ENCODE data around the gene CTLA4. TPM values are rescaled to one million over a fixed set of nuclear protein-coding genes. Genes with fewer than 3 reads are reported as not detected.

Gene CTLA4
- total and polyA plus RNA-seq, 12 donors: 0.13 to 1.6 (median 0.61) TPM; not detected in 4

- Histone ChIP-seq H3K9me3 (no peaks in the 10 kb centered on the region), H3K4me3 (no peak overlapping the region), H3K27ac (no peak overlapping the region), H3K27me3 (no peaks in the 10 kb centered on the region), H3K4me1 (peaks cover 0 to 11% (median 0%) of the 10 kb centered on the region in 9 donors), H3K36me3 (no peaks in the 10 kb centered on the region)
- DNase-seq (no peak), ATAC-seq (no peak)
- 72 to 77% methylated on average over 2 of the region's 2 CpGs for WGBS, 2 donors
- intact Hi-C loops (cut with DNase I): no loop called here
- TF ChIP-seq, protein P1, sequence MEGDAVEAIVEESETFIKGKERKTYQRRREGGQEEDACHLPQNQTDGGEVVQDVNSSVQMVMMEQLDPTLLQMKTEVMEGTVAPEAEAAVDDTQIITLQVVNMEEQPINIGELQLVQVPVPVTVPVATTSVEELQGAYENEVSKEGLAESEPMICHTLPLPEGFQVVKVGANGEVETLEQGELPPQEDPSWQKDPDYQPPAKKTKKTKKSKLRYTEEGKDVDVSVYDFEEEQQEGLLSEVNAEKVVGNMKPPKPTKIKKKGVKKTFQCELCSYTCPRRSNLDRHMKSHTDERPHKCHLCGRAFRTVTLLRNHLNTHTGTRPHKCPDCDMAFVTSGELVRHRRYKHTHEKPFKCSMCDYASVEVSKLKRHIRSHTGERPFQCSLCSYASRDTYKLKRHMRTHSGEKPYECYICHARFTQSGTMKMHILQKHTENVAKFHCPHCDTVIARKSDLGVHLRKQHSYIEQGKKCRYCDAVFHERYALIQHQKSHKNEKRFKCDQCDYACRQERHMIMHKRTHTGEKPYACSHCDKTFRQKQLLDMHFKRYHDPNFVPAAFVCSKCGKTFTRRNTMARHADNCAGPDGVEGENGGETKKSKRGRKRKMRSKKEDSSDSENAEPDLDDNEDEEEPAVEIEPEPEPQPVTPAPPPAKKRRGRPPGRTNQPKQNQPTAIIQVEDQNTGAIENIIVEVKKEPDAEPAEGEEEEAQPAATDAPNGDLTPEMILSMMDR (IDR thresholded peaks at IDR 0.05): no peak
These were observed 18.6 kb upstream of the CTLA4 start for GRCh38 chr2:203849010-203849409.

- no peak overlapping the region for H3K27ac ChIP-seq
- no peak overlapping the region for H3K4me3 ChIP-seq
- H3K27me3 ChIP-seq: no peaks in the 10 kb centered on the region
- H3K4me1 ChIP-seq: peaks cover 0 to 5% (median 0%) of the 10 kb centered on the region in 9 donors
- H3K9me3 ChIP-seq: no peaks in the 10 kb centered on the region
- intact Hi-C loops (cut with DNase I): no loop called here
- no peak for ATAC-seq
- 77 to 85% methylated on average over 2 of the region's 2 CpGs for WGBS, 2 donors
- TF ChIP-seq, protein P1 (IDR thresholded peaks at IDR 0.05): no peak
- H3K36me3 ChIP-seq: no peaks in the 10 kb centered on the region
- DNase-seq: no peak
These were observed 14.8 kb upstream of the CTLA4 start for GRCh38 chr2:203852760-203853159.

DNA sequence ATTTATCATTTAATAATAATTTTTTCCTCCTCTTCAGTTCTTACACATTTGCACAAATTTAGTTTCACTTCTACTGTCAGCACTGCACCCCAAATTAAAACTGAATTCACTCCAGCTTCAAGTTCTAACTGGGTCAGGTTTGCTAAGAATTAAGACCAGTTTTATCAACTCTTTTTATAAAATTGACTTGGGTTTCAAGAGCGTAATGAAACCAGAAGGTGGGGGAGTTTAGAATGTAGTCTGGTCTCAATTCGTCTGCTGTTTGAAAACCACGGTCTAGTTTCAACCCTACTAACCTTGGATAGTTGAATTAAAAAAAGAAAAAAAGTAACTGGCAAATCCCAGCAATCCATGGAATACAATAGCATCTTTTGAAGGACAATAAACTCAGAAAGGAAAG, 14.3 kb upstream of the CTLA4 start:
- intact Hi-C loops (cut with DNase I): no loop called here
- 79 to 83% methylated on average over 3 of the region's 3 CpGs for WGBS, 2 donors
- Histone ChIP-seq H3K9me3 (no peaks in the 10 kb centered on the region), H3K4me1 (peaks cover 0 to 10% (median 0%) of the 10 kb centered on the region in 9 donors), H3K27ac (peak overlapping the region in 1 of 10 donors; percentile 34), H3K4me3 (no peak overlapping the region), H3K36me3 (no peaks in the 10 kb centered on the region), H3K27me3 (no peaks in the 10 kb centered on the region)
- DNase-seq (no peak), ATAC-seq (no peak)
- TF ChIP-seq, protein P1 (IDR thresholded peaks at IDR 0.05): no peak

DNA sequence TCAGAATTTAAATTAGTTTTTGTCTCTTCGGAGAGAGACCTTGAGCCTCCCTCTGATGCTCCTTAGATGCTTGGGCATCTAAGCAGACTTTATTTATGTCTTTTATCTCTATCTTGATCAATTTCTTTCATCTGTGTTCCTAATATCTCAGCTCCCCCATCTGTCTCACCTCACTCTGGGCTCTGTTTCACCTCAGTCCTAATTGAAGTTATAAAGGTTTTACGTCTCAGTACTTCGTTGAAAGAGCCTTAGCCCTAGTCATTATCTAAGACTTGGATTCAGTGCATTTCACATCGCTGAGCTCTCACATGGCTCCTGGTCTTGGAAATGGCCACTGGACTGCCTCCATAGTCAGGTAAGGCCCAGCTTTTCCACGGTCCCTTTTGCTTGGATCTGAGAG, 13.8 kb upstream of the CTLA4 start:
- intact Hi-C loops (cut with DNase I): no loop called here
- Histone ChIP-seq H3K9me3 (no peaks in the 10 kb centered on the region), H3K27me3 (no peaks in the 10 kb centered on the region), H3K27ac (peak overlapping the region in 1 of 10 donors; percentile 34), H3K36me3 (no peaks in the 10 kb centered on the region), H3K4me3 (no peak overlapping the region), H3K4me1 (peaks cover 0 to 13% (median 0%) of the 10 kb centered on the region in 9 donors)
- TF ChIP-seq, protein P1 (IDR thresholded peaks at IDR 0.05): no peak
- 90 to 96% methylated on average over 5 of the region's 5 CpGs for WGBS, 2 donors
- ATAC-seq (no peak), DNase-seq (no peak)

All from heart right ventricle (tissue), 16 donors.